Upper lobe of left lung (tissue), 4 donors: ENCODE measurements around the gene DHX57.

ENCODE experiments used
- CTCF ChIP-seq, 6 experiments: fragments of 450-650 bp in 4 of 6; fragments of 200-600 bp in 2 of 6; sonication (generic) in 2 of 6; IDR thresholded peaks; one replicate each; pipeline ENCODE4 v1.5.1; 2016 to 2019; ENCODE audit warnings: antibody characterized with exemption in 6 of 6
- EP300 ChIP-seq, 4 donors: sonication (generic); formaldehyde crosslinking; IDR thresholded peaks; one replicate each; pipeline ENCODE4 v1.5.1; 2017; ENCODE audit warnings: antibody characterized with exemption in 4 of 4, control low read depth in 2 of 4
- POLR2A ChIP-seq, 4 donors: fragments of 450-650 bp; IDR thresholded peaks; one replicate each; pipeline ENCODE4 v1.5.1; 2016 to 2017; ENCODE audit warnings: antibody characterized with exemption in 4 of 4, mild to moderate bottlenecking in 2 of 4
- POLR2AphosphoS5 ChIP-seq, 2 donors: sonication (generic); formaldehyde crosslinking; IDR thresholded peaks; one replicate each; pipeline ENCODE4 v1.5.1; 2017; ENCODE audit warnings: antibody characterized with exemption in 2 of 2

DNA sequence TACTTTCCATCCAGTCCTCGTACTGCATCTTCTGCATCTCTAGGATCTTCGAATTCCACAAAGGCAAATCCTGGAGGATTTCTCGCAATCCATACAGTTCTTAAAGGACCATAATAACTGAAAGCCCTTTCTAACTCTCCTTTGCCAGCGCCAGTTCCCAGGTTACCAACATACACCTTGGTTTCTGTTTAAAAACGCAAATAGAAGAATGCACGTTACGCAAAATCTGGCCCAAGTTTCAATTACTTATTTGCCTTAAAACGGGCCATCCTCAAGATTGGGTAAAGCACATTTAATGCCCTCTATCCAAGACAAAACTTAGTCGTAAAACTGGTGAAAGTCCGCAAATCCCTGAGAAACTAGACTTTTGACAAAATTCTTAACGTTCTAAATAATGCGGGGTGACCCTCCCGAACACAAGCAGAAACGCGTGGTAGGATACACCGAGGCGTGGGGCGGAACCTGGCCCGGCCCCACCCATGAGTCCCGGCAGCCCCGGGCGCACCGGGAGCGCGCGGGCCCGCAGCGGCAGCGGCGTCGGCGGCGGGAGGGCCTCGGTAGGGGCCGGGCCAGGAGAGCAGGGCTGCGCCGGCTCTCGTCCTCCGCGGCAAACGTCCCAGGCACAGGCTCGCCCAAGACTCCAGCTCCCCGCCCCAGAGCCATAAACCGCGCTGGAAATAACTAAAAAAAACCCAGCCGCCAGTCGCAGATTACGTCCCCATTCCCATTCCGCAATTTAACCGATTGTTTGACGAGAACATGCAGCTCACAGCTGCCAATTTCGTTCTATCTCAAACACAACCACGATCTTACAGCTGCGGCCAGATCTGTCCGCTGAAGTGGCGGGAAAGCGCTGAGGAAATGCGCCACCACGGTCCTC lies 125.5 kb downstream of the DHX57 start:
- TF ChIP-seq POLR2AphosphoS5 (IDR thresholded peaks at IDR 0.05), result peak; percentile 37 to 74
- TF ChIP-seq CTCF (IDR thresholded peaks at IDR 0.05), result no peak
- peak in 3 of 4 donors; percentile 81 to 94 (median 86) for TF ChIP-seq POLR2A (IDR thresholded peaks at IDR 0.05)
- no peak for TF ChIP-seq EP300 (IDR thresholded peaks at IDR 0.05)
